ENCODE measurements around the gene THSD4. TPM values are rescaled to one million over a fixed set of nuclear protein-coding genes. Genes with fewer than 3 reads are reported as not detected.
"Not testable (repeated sequence)": the region's sequence is repeated elsewhere in the genome, so short reads cannot be mapped to it uniquely, and the experiment has no call there.

THSD4 gene
- total RNA-seq, 2 donors from 2014 or later = 35.2 to 45.5 TPM

DNA sequence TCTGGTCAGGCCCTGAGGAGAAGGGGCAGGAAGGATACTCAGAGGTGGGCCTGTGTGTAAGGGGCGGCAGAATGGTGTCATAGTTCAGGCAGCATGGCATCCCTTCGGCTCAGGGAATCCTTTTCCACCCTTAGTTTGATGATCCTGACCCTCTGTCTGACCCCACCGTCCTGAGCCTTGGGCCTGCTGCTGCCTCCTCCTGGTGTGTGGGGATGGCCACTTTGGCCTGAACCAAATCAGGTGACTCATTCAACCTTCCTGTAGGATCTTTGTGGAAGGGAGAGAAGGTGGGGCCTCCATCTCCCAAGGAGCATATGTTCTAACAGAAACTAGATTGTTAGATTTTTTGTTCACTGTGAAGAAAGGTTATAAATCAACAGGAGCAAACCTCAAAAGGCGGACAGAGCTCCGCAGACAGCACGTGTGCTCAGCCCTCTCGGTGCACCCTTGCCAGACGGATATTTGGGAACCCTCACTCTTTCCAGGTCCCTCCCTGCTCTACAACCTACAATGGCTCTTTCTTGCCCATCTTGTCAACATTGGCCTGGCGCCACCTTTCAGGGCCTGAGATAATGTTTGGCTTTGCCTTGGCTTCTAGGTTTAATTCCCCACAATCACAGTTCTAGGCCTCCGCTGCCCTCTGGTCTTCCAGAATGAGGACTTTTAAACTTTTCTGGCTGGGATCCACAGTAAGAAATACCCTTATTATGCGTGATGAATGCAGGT, 21.7 kb downstream of the THSD4 start:
- intact Hi-C loops (cut with DNase I, micrococcal nuclease) = no loop called here
- ATAC-seq (peak; percentile 71), DNase-seq (peak in 1 of 2 donors; percentile 62)

DNA sequence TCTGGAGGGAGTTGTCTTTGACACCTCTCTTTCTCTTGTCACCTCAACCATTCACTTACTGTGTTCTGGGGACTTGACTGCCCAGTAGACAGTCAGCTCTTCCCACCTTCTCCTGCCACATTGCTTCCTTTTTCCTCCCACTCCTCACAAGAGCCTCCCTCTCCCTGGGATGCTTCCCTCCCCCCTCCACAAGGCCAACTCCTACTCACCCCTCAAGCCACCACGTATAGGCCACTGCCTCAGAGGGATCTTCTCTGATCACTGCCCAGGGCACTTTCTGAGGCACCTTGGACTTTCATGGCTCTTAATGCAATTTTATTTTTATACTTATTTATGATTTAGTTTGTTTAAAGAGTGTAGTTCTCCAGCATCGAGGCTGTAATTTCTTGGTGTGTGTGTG, 23.2 kb downstream of the THSD4 start:
- ATAC-seq (no peak), DNase-seq (no peak)
- intact Hi-C loops (cut with DNase I, micrococcal nuclease) = no loop called here

DNA sequence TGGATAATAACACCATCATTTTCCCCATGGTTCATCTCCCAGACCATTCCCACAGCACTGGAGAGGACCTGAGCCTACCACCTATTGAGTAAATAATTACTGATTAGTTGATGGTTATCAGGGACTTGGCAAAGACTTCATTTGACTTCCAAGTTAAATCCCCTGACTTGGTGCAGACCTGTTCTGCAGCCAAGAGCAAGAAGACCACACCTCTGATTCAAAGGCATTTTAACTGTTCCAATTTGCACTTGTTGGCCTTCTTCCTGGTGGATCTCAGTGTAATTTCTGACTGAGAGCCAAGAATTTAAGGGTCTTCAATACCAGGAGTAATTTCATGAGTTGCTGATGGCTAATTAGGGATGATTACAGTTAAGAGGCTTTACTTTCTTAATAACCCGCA, 24.0 kb downstream of the THSD4 start:
- ATAC-seq (no peak), DNase-seq (no peak)
- intact Hi-C loops (cut with DNase I, micrococcal nuclease) = no loop called here

DNA sequence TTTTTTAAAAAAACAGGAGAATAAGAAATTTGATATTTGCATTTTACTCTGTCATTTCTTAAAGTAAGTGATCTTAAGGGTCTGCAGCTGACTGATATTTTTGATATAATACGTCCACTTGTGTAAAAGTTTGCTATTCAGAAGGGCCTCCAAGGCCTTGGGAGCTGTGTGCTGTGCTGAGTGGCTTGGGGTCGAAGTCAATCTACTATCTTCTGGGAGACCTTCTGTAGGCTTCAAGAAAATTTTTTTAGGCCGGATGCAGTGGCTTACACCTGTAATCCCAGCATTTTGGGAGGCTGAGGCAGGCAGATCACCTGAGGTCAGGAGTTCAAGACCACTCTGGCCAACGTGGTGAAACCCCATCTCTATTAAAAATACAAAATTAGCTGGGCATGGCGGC, 26.3 kb downstream of the THSD4 start:
- DNase-seq (no peak), ATAC-seq (no peak)
- intact Hi-C loops (cut with DNase I, micrococcal nuclease) = no loop called here

DNA sequence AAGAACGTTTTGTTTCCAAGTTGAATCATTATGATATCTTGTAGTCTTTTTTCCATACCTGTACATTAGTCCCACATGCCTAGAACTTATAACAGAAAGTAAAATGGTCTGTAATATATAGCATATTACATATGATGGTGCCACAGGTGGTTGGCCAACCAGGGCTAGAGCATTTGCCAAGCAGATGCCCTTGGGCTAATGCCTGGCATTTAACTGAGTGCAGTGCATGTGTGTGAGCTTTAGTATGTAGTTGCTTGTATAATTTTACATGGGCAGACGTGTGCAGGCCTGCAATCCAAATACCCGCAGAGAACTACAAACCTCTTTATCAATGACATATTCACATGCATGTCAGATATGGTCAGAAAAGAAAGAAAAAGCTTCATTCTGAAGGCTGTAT, 27.5 kb downstream of the THSD4 start:
- no peak for DNase-seq
- ATAC-seq = no peak

DNA sequence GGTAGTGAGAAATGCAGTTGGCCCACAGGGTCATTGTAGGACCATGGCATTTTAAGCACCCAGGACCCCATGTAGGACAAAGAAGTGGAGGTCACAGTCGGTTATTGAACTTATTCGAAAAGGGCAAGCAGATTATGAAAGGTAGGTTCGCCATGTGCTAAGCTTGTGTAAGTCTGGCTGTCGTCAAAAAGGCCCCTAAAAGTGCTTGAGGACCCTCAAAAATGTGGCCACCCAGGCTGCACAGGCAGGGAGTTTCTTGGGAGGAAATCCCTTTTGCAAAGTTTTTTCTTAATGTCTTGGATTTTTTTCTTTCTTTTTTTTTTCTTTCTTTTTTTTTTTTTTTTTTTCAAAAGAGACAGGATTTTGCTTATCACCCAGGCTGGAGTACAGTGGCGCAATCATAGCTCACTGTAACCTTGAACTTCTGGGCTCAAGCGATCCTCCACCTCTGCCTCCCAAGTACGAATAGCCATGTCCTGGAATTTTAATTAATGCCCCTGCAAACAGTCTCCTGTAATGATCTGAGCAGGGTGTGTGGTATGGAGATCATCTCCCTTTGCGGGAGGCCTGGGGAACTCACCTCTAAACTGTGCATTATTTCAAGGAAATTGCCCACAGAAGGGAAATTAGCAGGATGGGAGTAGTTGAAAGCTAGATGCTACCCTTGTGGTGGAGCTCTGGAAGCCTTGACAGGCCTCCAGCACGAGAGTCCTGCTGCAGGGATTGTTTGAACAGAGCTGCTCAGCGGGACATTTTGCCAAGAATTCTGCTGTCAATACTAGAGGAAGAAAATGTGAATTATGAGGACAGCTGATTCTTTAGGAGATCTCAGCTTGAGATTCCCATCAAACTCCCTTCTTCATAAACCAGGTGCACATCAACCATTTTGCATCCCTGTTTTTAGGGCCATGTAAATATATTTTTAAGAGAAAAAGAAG, 28.4 kb downstream of the THSD4 start:
- no peak for DNase-seq
- ATAC-seq = no peak
- intact Hi-C loops (cut with DNase I, micrococcal nuclease) = no loop called here

More for the DNA sequence above, 27.5 kb downstream of the THSD4 start:
- intact Hi-C loops (cut with DNase I, micrococcal nuclease) = no loop called here

DNA sequence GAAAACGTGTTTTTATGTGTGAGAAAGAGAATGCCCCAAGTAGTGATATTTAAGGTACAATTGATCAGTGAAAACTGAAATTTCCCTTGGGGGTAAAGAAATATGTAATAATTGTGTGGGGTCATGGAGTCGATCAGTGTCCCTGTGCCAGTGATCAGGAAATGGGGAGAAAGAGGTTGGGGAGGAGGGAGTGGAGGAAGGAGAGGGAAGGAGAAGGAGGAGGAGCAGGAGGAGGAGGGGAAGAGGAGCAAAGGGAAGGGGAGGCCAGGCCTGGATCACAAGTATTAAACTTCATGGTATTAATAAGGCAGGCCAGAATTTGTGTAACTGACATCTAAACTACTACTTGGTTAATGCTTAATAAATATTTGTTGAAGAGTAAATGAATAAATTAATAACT, 30.4 kb downstream of the THSD4 start:
- DNase-seq = no peak
- ATAC-seq = no peak
- intact Hi-C loops (cut with DNase I, micrococcal nuclease) = no loop called here

DNA sequence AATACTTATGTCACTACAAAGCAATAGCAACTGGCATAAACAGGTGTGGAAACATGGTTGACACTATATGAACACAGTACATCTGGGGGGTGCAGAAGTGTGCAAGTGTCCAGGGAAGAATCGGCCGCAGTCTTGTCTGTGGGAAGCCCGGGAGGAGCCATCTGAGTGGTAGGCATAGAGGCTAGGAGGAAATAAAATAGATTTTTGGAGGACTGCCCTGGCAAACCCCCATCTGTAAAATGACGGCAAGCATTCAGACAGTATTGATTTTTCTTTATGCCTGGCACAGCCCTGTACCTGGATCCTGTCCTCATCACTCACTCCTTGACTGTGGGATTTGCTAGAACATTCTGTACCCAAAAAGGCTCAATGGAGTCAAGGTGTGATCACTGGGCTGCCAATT, 31.3 kb downstream of the THSD4 start:
- intact Hi-C loops (cut with DNase I, micrococcal nuclease) = no loop called here
- no peak for DNase-seq
- ATAC-seq = peak; percentile 77

DNA sequence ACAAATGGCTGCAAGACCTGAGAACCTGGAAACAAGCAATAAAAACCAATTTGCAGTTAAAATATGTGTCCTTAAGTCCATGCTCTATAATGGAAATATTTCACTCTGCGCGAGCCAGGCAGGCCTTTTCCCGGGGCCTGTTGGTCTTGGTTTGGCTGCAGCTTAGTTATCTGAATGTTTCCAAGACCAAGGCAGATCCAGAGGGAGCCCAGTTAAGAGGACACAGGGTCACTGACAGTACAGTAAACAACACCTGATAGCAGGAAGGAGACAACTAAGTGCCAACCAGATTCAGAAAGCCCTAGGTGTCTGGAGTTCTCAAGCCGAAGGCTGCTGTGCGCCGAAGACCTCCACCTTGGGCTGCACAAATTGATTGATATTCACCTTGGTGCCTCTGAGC, 32.8 kb downstream of the THSD4 start:
- ATAC-seq (no peak), DNase-seq (no peak)
- intact Hi-C loops (cut with DNase I, micrococcal nuclease) = no loop called here

DNA sequence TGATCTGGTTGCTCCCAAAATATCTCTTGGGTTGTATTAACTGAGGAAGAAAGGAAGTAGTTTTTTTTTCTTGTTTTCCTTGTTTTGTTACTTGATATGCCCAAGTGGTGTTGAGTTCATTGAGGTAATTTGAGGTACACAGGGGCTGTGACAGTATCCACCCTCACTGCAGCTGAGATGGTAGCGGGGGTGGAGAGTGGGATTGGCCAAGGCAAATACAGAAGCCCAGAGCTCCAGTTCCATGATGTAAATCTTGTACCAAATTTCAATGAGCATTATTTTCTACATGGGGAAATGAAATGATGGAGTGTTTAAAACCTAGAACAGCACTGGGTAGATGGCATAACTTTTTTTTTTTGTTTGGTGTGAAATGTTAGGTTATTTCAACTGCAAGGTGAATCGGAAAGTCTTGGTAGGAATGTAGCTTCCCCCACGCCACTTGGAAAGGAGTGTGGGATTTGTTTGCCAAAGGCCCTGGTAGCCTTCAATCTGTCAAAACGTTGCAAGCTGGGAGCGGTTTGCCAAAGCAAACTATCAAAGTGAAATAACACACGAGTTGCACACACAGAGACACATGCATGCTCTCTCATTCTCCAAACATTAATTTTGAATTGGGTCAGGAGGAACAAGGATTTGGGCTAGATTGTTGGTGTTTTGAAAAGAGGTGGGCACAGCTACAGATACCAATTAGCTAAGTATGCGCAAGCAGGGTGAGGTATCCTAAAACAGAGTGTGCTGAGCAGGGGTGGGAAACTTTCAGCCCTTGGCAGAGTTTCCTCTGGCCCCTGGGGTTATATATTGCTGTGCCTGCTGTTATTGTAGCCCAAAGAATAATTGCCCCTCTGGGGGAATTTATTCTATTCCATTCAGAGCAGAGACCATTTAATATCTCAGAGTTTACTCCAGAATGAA, 34.6 kb downstream of the THSD4 start:
- intact Hi-C loops (cut with DNase I, micrococcal nuclease) = no loop called here
- no peak for DNase-seq
- no peak for ATAC-seq

DNA sequence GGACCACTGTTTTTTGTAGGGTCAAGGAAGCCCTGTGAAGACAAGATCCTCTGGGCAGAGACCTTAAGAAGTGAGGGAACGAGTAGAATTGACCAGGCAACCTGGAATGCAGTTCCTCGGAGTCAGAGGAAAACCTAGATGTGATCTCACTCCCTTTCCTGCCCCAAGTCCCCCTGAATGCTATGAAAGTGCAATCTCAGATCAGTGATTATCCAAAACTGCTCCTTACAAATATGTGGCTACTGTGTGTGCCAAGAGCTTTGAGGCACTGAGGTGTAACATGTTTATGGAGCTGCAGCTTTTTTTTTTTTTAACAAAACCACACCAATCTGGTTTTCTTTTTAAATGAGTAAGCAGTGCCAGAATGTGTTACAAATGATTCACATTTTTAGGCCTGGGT, 35.8 kb downstream of the THSD4 start:
- intact Hi-C loops (cut with DNase I, micrococcal nuclease) = no loop called here
- DNase-seq = no peak
- ATAC-seq = no peak

DNA sequence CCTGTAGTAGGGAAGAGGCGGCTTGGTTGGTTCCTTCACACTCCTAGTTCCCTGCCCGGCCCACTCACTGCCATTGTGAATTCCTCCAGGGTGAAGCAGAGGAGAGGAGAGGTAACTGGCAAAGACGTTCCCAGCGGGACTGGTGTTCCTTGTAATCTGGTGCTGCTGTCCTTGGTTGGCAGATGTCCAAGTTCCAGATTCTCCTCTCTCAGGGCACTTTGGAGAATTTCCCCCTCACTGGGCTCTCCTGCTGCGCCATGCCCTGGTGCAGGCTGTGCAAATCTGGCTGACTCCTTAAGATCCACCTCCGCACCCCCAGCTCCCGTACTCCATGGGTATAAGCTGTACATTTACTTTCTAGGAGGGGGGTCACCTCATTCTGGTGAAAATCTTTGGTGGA, 37.3 kb downstream of the THSD4 start:
- DNase-seq (no peak), ATAC-seq (no peak)
- intact Hi-C loops (cut with DNase I, micrococcal nuclease) = no loop called here

DNA sequence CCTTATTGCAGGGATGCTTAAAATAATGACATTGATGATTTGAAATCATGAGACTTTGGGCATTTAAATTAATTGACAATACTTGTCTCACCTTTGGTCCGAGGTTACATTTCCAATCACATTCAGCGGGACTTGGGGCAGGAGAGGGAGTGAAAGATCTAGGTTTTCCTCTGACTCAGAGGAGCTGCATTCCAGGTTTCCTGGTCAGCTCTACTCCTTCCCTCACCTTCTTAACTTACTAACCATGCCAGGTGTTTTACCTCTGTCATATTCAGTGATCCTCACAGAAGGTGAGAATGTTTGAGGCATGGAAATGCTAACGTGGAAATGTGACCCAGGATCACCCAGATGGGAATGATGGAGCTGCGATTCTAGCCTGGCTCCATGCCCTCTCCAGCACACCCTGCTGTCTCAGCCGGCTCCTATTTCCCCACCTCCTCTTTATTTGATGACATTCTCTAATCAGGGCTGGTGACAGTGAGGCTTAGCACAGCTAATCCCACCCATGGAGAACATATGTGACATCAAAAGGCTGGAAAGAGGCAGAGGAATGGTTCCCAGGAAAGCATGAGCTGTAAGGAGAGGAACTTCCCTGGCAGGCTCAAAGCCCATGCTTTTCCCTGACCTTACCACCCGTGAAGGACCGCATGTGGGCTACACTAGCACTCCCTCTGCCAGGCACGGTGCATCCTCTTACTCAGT, 38.7 kb downstream of the THSD4 start:
- DNase-seq (no peak), ATAC-seq (no peak)
- intact Hi-C loops (cut with DNase I, micrococcal nuclease) = no loop called here

DNA sequence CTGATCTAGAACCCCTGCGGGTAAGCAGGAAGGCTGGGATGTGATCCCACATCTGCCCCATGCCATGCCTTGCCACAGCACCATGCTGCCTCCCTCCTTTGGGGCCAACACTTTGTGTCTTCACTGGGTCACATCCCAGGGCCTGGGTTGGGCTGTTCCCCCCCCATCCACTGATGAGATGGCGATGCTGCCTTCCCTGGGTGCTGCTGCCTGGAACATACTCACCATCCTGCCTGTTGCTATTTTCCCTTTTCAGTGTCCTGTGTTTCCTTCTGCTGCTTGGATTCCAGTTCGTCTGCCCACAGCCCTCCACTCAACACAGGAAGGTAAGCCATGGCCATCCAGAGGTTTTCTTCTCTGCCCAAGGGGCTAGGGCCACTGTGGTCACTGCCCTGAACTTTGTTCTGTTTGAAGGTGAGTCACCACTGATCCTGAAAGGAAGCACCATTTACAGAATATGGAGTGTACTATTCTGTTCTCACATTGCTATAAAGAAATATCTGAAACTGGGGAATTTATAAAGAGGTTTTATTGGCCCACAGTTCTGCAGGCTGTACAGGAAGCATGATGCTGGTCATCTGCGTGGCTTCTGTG, 39.4 kb downstream of the THSD4 start:
- ATAC-seq (no peak), DNase-seq (no peak)
- intact Hi-C loops (cut with DNase I, micrococcal nuclease) = no loop called here

DNA sequence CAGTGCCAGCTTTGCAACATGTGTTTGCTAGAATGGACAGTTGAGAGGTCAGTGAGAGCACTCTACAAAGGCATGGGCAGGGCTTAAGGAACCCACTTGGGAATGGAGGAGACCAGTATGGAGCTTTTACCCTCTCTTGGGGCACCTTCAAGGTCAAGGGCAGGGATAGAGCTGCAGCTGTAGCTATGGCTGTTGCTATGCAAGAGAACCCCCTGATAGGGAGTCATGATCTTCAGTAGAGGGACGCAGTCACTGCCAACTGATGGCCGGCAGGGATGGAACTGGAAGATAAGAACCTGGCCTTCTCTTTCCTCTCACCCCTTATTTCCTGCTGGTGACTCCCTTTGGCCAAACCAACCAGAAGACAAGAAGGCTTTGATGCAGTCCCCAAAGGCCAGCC, 40.3 kb downstream of the THSD4 start:
- intact Hi-C loops (cut with DNase I, micrococcal nuclease) = no loop called here
- no peak for DNase-seq
- ATAC-seq = no peak

DNA sequence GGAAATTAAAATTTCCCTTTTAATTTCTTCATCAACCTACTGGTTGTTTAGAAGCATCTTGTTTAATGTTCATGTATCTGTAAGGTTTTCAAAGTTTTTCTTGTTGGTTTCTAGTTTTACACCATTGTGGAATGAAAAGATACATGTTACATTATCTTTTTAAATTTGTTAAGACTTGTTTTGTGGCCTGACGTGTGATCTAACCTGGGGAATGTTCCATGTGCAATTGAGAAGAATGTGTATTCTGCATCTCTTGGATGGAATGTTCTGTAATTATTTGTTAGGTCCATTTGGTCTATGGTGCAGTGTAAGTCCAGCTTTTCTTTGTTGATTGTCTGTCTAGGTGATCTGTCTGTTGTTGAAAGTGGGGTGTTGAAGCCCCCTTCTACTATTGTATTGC, 45.7 kb downstream of the THSD4 start:
- DNase-seq (no peak), ATAC-seq (no peak)
- intact Hi-C loops (cut with DNase I, micrococcal nuclease) = no loop called here

DNA sequence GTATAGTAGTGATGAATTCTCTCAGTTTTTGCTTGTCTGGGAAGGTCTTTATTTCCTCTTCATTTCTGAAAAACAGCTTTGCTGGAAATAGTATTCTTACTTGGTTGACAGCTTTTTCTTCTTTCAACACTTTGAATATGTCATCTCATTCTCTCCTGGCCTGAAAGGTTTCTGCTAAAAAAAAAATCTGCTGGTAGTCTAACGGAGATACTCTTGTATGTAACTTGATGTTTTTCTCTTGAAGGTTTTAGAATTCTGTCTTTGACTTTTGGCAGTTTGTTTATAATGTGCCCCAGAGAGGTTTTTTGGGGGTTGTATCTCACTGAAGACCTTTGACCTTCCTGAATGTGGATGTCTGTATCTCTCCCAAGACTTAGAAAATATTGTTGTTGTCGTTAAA, 47.0 kb downstream of the THSD4 start:
- ATAC-seq = no peak
- DNase-seq = no peak
- intact Hi-C loops (cut with DNase I, micrococcal nuclease) = no loop called here

DNA sequence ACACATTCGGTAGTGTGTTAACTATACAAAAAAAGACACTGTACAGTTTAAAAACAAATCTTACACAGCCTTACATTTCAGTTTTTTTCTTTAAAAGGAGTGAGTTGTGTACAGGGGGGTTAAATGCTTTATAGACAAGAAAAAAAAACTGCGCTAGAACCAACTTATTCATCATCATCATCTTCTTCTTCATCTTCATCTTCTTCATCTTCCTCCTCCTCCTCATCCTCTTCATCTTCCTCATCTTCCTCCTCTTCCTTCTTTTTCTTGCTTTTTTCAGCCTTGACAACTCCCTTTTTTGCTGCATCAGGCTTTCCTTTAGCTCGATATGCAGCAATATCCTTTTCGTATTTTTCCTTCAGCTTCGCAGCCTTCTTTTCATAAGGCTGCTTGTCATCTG, 49.3 kb downstream of the THSD4 start:
- DNase-seq; ATAC-seq; intact Hi-C loops (cut with DNase I, micrococcal nuclease): not testable (repeated sequence)

Data from left colon (tissue), 2 donors.